NCI-H526 treated with DMSO at 0.1 percent for 48 hours (cell line): ENCODE measurements around the gene CCND2.
A peak's percentile ranks its signal among the peaks of the same experiment; 100 is the strongest.

Experiments
- DNase-seq: peaks from one replicate; lab custom pipeline; 2025; lab: John Stamatoyannopoulos, UW

CCND2 gene

DNA sequence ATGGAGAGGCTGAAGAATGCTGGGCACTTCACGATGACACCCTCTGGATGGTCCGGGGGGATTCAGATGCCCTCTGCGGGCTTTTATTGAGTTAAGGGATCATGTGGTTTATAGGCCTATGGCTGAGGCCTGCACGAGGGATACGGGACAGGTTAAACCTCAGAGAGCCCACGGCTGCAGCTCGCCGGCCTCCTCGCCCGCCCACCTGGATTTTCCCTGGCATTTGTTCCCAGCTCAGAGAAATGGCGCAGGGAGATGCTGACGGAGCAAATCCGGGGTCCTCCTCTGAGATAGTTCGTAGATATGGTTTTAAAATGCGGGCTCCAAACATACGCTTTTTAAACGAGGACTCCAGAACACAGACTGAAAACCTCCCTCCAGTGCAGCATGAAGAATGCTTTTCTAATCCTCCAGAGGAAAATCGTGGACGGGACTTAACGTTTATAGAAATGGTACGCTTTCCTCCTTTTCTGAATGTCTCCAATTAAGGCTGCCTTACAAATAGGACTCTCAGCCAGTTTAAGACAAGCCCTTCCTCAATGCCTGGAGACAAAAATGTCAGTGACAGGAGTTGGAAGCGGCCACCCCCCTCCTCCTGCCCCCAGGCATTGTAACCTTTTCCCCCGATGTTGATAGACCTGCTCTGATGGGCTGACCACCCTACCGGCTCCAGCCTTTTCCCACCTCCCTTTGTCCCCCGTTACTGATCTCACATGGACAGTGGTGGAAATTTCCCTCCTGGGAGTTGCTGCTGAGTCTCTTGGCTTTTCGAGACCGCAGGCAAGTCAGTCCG is 16.6 kb downstream of the CCND2 start:
- no peak for DNase-seq

DNA sequence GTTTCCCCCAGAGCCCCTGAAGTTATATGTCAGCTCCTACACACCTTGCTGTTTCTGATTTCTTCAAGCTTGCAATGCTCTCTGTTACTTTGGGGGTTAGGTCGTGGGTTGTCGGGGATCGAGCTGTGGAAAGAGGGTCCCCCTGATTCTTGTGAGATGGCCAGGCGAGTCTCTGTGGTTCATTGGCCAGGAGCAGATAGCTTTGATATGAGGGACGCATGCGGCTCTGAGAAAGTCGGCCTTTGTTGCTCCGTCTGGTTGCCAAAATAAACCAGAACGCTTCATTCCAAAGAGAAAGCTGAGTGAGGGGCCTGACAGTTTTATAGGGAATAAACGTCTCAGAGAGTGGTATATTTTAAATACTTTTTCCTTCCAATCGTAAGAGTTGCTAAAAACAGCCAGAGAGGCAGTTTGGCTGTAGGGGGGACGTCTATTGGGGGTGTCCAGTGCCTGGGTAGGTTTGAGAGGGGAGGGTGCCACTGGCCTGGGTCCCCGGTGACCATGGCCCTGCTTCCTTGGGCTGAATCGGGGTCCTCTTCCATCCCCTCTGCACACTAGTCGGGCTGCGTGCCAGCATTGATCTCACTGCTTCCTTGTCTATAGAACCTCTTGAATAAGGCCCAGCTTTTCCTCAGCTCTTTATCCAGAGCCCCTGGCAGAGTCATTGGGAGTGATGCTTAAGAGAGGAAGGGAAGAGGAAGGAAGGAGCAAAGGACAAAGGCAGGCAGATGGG is 18.9 kb downstream of the CCND2 start:
- no peak for DNase-seq

- DNase-seq: no peak
These were observed 19.9 kb downstream of the CCND2 start for GRCh38 chr12:4293299-4293965.

DNA sequence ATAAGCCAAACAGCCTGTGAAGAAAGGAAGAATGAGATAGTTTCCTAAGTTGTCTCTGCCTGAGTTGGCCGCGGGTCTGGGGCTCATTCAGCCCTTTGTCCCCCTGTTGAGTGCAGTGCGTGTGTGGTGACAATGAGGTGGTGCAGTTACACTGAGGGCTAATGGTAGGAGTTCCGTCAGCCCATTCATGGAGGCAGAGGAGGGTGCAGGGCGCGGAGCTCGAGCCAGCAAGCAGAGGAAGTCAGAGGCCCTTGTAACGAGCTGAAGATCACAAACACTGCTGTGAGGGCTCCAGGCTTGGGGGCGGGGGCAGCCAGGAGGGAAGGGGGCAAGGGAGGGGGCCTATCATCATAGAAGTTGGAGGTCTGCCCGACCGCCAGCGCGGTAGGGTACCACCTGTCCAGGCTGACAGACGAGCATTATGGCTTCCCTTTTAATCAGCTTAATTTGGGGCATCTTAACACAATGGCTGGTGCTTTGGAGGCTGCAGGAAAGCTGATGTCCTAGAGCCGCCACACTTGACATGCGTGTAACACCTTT is 20.5 kb downstream of the CCND2 start:
- no peak for DNase-seq

- DNase-seq: no peak
These were observed 23.2 kb downstream of the CCND2 start for GRCh38 chr12:4296751-4297150.

- DNase-seq: no peak
These were observed 24.1 kb downstream of the CCND2 start for GRCh38 chr12:4297617-4298016.

GRCh38 chr12:4300883-4301282 is 27.3 kb downstream of the CCND2 start:
- DNase-seq: no peak

GRCh38 chr12:4301932-4302501 is 28.5 kb downstream of the CCND2 start:
- DNase-seq: no peak

DNA sequence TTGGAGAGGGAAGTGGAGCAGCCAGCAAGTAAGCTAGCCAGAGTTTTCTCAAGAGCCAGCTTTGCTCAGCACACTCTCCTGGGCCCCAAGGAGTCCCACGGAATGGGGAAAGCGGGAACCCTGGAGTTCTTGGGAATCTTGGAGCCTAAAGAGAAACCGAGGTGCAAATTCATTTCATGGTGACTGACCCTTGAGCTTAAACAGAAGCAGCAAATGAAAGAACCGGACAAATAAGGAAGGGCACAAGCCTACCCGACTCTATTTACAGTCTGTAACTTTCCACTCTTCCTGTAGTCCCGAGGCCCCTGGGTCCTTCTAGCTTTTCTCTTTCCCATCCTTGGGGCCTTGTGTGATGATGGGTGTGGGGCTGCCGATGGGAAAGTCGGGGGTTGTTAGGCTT is 29.3 kb downstream of the CCND2 start:
- no peak for DNase-seq

GRCh38 chr12:4303750-4304149 is 30.2 kb downstream of the CCND2 start:
- DNase-seq: no peak

GRCh38 chr12:4307593-4308333 is 34.2 kb downstream of the CCND2 start:
- peak; percentile 77 for DNase-seq

- DNase-seq: no peak
These were observed 34.9 kb downstream of the CCND2 start for GRCh38 chr12:4308334-4308950.

DNA sequence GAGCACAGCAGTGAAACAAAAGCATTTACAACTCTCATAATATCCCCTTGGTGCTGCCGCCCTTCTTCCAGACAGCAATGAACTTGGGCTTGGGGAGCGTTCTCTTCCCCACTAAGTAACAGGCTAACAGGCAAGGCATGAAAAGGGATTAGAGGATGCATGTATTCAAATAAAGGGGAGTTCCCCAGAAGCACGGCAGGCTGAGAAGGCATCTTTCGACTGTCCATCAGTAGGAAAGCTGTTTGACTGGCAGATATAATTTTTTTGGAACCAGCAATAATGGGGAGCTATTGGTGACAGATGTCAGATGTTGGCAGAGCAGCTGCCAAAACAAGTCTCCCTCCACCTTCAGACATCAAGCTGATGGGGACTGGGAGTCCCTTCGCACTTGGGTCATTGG is 38.2 kb downstream of the CCND2 start:
- DNase-seq: no peak

- no peak for DNase-seq
These were observed 38.7 kb downstream of the CCND2 start for GRCh38 chr12:4312251-4312650.

- peak; percentile 57 for DNase-seq
These were observed 46.9 kb downstream of the CCND2 start for GRCh38 chr12:4320497-4320852.

DNA sequence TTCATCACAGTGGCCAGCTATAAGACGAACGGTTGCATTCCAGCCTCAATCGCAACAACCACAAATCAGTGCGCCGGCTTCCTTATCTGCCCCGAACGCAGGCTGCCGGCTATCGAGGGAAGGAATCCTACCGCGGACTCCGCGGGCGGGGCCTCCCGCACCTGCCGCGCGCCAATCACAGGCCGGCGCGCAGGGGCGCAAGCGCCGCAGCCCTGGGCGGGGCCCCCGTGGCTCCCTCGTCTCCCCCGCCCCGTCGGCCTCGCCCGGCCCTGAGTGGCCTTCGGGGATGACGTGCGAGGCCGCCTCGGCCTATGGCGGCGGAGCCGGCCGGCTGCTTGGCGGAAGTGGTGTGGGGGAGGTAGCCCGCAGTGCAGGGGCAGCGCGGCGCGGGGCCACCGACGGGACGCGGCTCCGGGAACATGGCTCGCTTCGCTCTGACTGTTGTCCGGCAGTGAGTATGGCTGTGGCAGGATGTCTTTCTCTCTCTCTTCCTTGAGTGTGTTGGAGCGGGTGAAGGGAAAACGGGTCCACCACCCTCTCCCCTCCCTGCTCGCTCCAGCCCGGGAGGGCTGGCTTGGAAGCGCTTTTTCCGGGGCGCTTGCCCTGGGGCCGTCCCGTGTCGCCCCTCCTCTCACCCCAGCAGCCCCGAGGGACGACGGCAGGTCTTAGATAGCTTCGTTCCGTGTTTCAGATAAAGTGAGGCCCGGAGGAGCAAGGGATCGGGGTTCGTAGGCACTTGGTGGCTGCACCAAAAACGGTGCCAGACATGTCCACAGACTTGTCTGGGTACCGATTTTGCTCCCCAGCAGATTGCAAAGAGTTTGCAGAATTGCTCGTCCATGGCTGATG is 47.5 kb downstream of the CCND2 start, which contains the start of gene TIGAR:
Gene TIGAR (plus strand): TSS at position 361 of the 849 bp plus-strand sequence. CDS start 59 bp downstream, at position 420.
- peak; percentile 80 for DNase-seq

DNA sequence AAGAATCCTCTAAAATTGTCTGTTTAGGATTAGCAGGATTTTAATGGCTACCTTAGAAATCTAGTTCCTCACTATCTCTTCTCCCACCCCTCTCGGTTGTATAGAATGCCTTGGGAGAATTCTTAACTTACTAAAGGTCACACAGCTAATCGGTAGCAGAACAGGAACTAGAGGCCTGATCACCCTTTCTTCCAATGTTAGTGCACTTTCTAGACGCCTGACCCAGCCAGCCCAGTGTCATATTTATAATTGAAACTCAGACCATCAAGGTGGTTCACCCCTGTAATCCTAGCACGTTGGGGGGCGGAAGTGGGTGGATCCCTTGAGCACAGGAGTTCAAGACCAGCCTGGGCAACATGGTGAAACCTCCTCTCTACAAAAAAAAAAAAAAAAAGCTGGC is 49.2 kb downstream of the CCND2 start:
- DNase-seq: no peak
